ENCODE data around the gene NKX2-3.

GRCh38 chr10:99551616-99552015, 18.9 kb downstream of the NKX2-3 start:
- TF ChIP-seq, protein P1, sequence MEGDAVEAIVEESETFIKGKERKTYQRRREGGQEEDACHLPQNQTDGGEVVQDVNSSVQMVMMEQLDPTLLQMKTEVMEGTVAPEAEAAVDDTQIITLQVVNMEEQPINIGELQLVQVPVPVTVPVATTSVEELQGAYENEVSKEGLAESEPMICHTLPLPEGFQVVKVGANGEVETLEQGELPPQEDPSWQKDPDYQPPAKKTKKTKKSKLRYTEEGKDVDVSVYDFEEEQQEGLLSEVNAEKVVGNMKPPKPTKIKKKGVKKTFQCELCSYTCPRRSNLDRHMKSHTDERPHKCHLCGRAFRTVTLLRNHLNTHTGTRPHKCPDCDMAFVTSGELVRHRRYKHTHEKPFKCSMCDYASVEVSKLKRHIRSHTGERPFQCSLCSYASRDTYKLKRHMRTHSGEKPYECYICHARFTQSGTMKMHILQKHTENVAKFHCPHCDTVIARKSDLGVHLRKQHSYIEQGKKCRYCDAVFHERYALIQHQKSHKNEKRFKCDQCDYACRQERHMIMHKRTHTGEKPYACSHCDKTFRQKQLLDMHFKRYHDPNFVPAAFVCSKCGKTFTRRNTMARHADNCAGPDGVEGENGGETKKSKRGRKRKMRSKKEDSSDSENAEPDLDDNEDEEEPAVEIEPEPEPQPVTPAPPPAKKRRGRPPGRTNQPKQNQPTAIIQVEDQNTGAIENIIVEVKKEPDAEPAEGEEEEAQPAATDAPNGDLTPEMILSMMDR (IDR thresholded peaks at IDR 0.05), result no peak
- TF ChIP-seq POLR2A (IDR thresholded peaks at IDR 0.05) (no peak), POLR2AphosphoS5 (IDR thresholded peaks at IDR 0.05) (no peak)
